GM20000 (cell line): ENCODE data around the gene TSC22D2.

Source experiments
- DNase-seq: peaks from one replicate; pipeline ENCODE4 v3.0.0; 2012; ENCODE audit warnings: low spot score
- CTCF ChIP-seq: IDR thresholded peaks from 2 replicates; pipeline ENCODE4 v1.5.1; 2012; ENCODE audit warnings: mild to moderate bottlenecking, control low read depth; ENCODE audit errors: extremely low read depth, missing control alignments

Gene TSC22D2

GRCh38 chr3:150479370-150479769 lies 71.3 kb downstream of the TSC22D2 start:
- DNase-seq = no peak
- TF ChIP-seq CTCF = no peak

GRCh38 chr3:150480877-150481276 lies 72.8 kb downstream of the TSC22D2 start:
- TF ChIP-seq CTCF = no peak
- DNase-seq = no peak

DNA sequence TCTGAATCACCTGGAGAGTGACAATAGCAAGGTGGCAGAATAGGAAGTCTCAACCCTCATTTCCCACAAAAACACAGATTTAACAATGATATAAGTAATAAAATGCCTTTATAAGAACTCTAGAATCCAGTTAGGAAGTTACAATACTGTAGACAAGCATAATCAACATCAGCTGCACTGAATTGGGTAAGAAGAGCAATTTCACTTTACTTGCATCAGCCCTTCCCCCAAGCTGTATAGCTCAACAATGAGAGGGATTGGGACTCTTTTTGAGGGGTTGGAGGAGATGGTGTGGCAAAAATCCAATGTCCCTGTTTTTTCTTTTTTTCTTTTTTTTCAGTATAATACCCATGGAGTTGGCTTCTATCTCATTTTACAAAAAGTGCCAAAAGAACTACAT lies 75.1 kb downstream of the TSC22D2 start:
- DNase-seq = no peak
- no peak for TF ChIP-seq CTCF

DNA sequence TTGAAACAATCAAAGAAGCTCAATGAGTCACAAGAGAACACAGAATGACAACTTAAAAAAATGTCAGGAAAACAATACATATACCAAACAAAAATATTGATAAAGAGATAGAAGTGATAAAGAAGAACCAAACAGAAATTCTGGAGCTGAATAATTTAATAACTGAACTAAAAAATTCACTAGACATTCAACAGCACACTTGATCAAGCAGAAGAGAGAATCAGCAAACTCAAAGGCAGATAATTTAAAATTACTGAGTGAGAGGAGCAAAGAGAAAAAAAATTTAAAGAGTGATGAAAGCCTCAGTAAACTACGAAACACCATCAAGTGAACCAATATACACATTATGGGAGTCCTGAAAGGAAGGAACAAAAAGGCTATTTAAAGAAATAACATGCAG lies 76.3 kb downstream of the TSC22D2 start:
- no peak for DNase-seq

GRCh38 chr3:150488867-150489266 lies 80.8 kb downstream of the TSC22D2 start:
- TF ChIP-seq CTCF = no peak
- DNase-seq = no peak

More for the DNA sequence above, 76.3 kb downstream of the TSC22D2 start:
- no peak for TF ChIP-seq CTCF

GRCh38 chr3:150490277-150490986 lies 82.3 kb downstream of the TSC22D2 start:
- no peak for DNase-seq
- no peak for TF ChIP-seq CTCF

- no peak for DNase-seq
Observed at GRCh38 chr3:150494411-150494977, 86.4 kb downstream of the TSC22D2 start.

More at GRCh38 chr3:150494411-150494977, 86.4 kb downstream of the TSC22D2 start:
- TF ChIP-seq CTCF = no peak
